H1 (cell line): ENCODE results near the gene RNF215. TPM values are rescaled to one million over a fixed set of nuclear protein-coding genes. Genes with fewer than 3 reads are reported as not detected.

ENCODE experiments used
- ATF2 ChIP-seq: IDR thresholded peaks from 2 replicates; pipeline ENCODE4 v1.6.1; 2012; ENCODE audit warnings: low read length, inconsistent platforms
- CTCF ChIP-seq, 3 experiments: IDR thresholded peaks; 1 replicate in 2 of 3; 2 replicates in 1 of 3; pipeline versions ENCODE4 v1.5.1 to v1.6.1; 2011; ENCODE audit warnings: low read length in 3 of 3, mild to moderate bottlenecking in 3 of 3, inconsistent platforms in 2 of 3, low read depth in 1 of 3, moderate library complexity in 1 of 3; ENCODE audit not compliant: insufficient read depth in 1 of 3; ENCODE audit errors: control extremely low read depth in 1 of 3
- HDAC6 ChIP-seq: IDR thresholded peaks from one replicate; pipeline ENCODE4 v1.7.1; 2012; ENCODE audit warnings: low read depth, mild to moderate bottlenecking, inconsistent platforms, low read length, moderate library complexity
- RFX5 ChIP-seq: IDR thresholded peaks from 2 replicates; pipeline ENCODE4 v1.6.1; 2011; ENCODE audit warnings: low read depth, low read length, improper control_type of control experiment, borderline replicate concordance
- SIN3A ChIP-seq, 2 experiments: IDR thresholded peaks in 1 of 2; conservative IDR thresholded peaks in 1 of 2; 2 replicates each; pipeline ENCODE4 v1.6.1; 2011 to 2012; ENCODE audit warnings: low read length in 2 of 2, improper control_type of control experiment in 1 of 2, low read depth in 1 of 2, mild to moderate bottlenecking in 1 of 2
- SP1 ChIP-seq: IDR thresholded peaks from 2 replicates; pipeline ENCODE4 v1.6.1; 2011; ENCODE audit warnings: low read depth, low read length
- TEAD4 ChIP-seq: IDR thresholded peaks from 2 replicates; pipeline ENCODE4 v1.6.1; 2012; ENCODE audit warnings: low read depth, low read length, inconsistent platforms, mixed read lengths
- polyA plus RNA-seq, 7 experiments: library from polyadenylated mRNA; depleted of rRNA in 3 of 7; stranded (reverse) in 5 of 7; unstranded in 2 of 7; fragments of >200 nt in 5 of 7; fragments of 200-250 nt in 2 of 7; gene quantifications; 1 replicate in 5 of 7; 2 replicates in 1 of 7; 4 replicates in 1 of 7; pipeline versions ENCODE4 v1.2.1 to v1.2.3, GENCODE V29; 2011 to 2013; ENCODE audit warnings: missing spikeins in 2 of 7, mixed read lengths in 2 of 7
- total RNA-seq: library from RNA; stranded (reverse); fragmentation: NEBNext Ultra II Directional; extraction: Animal tissue kit (Norgen Biotek cat#: 25700); gene quantifications from 2 replicates; pipeline ENCODE4 v1.2.1, GENCODE V29; 2021

Gene RNF215
- total and polyA plus RNA-seq, 2 of the 8 experiments (the other 6 are each of a cell fraction or from before 2014, with no cell fraction given), result 13.1 to 19.0 TPM

GRCh38 chr22:30424534-30425326, 37.5 kb upstream of the RNF215 start (continued):
- TF ChIP-seq CTCF (IDR thresholded peaks at IDR 0.05; ENCODE audit: control extremely low read depth in 1 of 3, insufficient read depth in 1 of 3, low read depth in 1 of 3, low read length in 3 of 3) (peak in 1 of 3 experiments; percentile 20; a peak in 2 of 4 replicates), HDAC6 (no peak), TEAD4 (no peak), RFX5 (no peak), ATF2 (0 out of 2 replicates have a peak, but pooled peaks have one; percentile 24), SP1 (no peak), SIN3A (conservative IDR thresholded peaks at IDR 0.05 in 1 of 2, IDR thresholded peaks at IDR 0.05 in 1 of 2; ENCODE audit: low read depth in 1 of 2, low read length in 2 of 2) (no peak)
